WERI-Rb-1 (cell line): Measurements from ENCODE around the gene WIPF2.

ENCODE experiments used
- DNase-seq: peaks from one replicate; pipeline ENCODE4 v3.0.0-alpha.2; 2020
- H3K27ac ChIP-seq: fragments of 250-450 bp; sonication (Bioruptor Pico); 2 replicates; pipeline ENCODE4 v1.5.1; 2020; ENCODE audit warnings: mild to moderate bottlenecking, moderate library complexity
- H3K27me3 ChIP-seq: fragments of 250-450 bp; sonication (Bioruptor Pico); 2 replicates; pipeline ENCODE4 v1.5.1; 2021; ENCODE audit warnings: mild to moderate bottlenecking, low read depth, moderate library complexity; ENCODE audit not compliant: insufficient read depth, severe bottlenecking
- H3K36me3 ChIP-seq: fragments of 250-450 bp; sonication (Bioruptor Pico); 2 replicates; pipeline ENCODE4 v1.5.1; 2020; ENCODE audit warnings: mild to moderate bottlenecking, moderate library complexity
- H3K4me3 ChIP-seq: 2 replicates; pipeline ENCODE4 v1.5.1; 2011; ENCODE audit warnings: low read depth, mild to moderate bottlenecking, control low read depth, low read length
- H3K9me3 ChIP-seq: fragments of 250-450 bp; sonication (Bioruptor Pico); 2 replicates; pipeline ENCODE4 v1.5.1; 2021; ENCODE audit warnings: mild to moderate bottlenecking, moderate library complexity; ENCODE audit not compliant: severe bottlenecking
- TF ChIP-seq, protein P1 (sequence below): IDR thresholded peaks from 2 replicates; pipeline ENCODE4 v1.5.1; 2011; ENCODE audit warnings: low read depth, mild to moderate bottlenecking, control low read depth, inconsistent platforms, low read length

WIPF2 gene

DNA sequence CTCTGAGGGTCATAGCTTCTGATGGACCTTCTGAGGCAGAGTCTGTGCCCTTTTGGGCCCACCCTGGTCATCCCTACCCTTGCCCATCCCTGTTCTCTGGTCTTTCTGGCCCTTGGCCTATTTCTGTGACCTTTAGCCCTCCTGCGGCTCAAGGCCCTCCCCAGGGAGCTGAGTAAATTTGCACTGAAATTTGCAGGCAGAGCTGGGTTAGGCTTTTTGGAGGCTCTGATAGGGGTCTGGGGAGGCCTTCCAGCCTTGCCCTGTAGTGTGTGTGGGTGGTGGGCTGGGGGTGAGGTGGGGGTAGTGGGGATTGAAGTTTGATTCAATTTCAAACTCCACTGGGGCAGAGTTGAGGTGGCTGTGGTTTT is 107.7 kb downstream of the WIPF2 start:
- no peak for DNase-seq
- H3K4me3 ChIP-seq, result no peak overlapping the region

DNA sequence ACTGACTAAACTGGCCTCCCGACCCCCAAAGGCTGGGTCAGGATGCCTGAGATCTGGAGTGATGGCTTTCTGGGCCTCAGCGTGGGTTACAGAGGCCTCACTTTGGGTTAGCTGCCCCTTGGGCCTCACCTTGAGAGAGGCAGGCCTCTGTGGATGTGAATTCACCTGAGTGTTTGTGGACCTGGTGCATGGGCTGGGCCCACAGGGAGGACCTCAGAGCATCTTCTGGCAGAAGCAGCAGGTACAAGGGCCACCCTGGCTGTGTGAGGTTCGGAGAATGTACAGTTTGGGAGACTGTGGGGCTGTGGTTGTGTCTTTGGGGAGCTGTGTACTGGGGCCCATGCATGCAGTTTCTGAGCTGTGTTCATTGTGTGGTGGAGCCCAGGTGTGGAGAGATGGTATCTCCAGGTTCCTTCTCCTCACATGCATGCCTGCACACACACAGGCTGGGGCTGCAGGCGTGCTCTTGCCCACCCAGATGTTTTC is 108.2 kb downstream of the WIPF2 start:
- Histone ChIP-seq H3K36me3 (peaks cover 16% of the 10 kb centered on the region), H3K27me3 (no peaks in the 10 kb centered on the region), H3K4me3 (no peak overlapping the region), H3K9me3 (no peaks in the 10 kb centered on the region), H3K27ac (no peak overlapping the region)
- no peak for DNase-seq
- TF ChIP-seq, protein P1, sequence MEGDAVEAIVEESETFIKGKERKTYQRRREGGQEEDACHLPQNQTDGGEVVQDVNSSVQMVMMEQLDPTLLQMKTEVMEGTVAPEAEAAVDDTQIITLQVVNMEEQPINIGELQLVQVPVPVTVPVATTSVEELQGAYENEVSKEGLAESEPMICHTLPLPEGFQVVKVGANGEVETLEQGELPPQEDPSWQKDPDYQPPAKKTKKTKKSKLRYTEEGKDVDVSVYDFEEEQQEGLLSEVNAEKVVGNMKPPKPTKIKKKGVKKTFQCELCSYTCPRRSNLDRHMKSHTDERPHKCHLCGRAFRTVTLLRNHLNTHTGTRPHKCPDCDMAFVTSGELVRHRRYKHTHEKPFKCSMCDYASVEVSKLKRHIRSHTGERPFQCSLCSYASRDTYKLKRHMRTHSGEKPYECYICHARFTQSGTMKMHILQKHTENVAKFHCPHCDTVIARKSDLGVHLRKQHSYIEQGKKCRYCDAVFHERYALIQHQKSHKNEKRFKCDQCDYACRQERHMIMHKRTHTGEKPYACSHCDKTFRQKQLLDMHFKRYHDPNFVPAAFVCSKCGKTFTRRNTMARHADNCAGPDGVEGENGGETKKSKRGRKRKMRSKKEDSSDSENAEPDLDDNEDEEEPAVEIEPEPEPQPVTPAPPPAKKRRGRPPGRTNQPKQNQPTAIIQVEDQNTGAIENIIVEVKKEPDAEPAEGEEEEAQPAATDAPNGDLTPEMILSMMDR, result no peak

More for the DNA sequence above, 107.7 kb downstream of the WIPF2 start:
- TF ChIP-seq, protein P1, result no peak
- Histone ChIP-seq H3K27ac (no peak overlapping the region), H3K9me3 (no peaks in the 10 kb centered on the region), H3K27me3 (no peaks in the 10 kb centered on the region), H3K36me3 (peaks cover 11% of the 10 kb centered on the region)

DNA sequence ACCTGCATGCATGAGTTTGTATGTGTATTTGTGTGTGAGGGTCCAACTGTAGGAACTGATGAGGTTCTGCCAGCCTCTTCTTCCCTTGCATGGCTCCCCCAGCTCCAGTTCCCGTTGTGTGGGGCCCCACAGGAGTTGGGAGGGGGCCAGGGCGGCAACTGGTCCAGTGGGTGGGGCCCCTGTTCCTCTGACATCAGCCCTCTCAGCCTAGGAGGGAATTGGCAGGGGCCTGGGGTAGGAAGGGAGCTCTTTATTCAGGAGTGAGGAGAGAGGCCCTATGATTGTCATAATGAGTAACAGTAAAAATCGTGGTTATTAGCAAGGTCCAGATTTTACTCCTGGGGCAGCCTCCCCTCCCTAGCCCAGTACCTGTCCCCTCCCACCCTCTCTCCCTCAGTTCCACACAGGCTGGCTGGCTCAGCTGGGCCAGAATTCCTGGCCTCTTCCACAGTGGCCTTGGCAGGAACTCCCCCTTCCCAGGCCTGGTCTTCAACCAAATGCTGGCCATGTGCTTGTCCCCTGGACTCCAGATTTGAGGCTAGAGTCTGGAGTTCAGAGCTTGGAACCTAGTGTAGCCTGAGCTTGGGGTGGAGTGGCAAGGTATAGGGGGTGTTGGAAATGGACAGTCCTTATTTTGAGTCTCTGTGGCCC is 108.8 kb downstream of the WIPF2 start:
- Histone ChIP-seq H3K9me3 (no peaks in the 10 kb centered on the region), H3K27me3 (no peaks in the 10 kb centered on the region), H3K36me3 (peaks cover 17% of the 10 kb centered on the region), H3K4me3 (no peak overlapping the region), H3K27ac (no peak overlapping the region)
- TF ChIP-seq, protein P1, result no peak
- DNase-seq, result no peak

DNA sequence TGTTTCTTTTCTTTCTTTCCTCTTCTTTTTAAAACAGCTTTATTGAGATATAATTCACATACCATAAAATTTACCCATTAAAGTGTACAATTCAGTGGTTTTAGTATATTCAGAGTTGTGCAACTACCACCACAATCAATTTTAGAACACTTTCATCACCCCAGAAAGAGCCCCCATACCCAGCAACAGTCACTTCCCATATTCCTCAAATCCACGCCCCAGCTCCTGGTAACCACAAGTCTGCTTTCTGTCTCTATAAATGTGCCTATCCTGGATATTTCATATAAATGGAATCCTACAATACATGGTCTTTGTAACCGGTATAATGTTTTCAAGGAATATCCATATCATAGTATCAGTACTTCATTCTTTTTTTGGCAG is 109.3 kb downstream of the WIPF2 start:
- no peak for DNase-seq
- TF ChIP-seq, protein P1, result no peak
- no peak overlapping the region for H3K27ac ChIP-seq
- no peaks in the 10 kb centered on the region for H3K9me3 ChIP-seq
- peaks cover 21% of the 10 kb centered on the region for H3K36me3 ChIP-seq
- no peaks in the 10 kb centered on the region for H3K27me3 ChIP-seq
- no peak overlapping the region for H3K4me3 ChIP-seq

DNA sequence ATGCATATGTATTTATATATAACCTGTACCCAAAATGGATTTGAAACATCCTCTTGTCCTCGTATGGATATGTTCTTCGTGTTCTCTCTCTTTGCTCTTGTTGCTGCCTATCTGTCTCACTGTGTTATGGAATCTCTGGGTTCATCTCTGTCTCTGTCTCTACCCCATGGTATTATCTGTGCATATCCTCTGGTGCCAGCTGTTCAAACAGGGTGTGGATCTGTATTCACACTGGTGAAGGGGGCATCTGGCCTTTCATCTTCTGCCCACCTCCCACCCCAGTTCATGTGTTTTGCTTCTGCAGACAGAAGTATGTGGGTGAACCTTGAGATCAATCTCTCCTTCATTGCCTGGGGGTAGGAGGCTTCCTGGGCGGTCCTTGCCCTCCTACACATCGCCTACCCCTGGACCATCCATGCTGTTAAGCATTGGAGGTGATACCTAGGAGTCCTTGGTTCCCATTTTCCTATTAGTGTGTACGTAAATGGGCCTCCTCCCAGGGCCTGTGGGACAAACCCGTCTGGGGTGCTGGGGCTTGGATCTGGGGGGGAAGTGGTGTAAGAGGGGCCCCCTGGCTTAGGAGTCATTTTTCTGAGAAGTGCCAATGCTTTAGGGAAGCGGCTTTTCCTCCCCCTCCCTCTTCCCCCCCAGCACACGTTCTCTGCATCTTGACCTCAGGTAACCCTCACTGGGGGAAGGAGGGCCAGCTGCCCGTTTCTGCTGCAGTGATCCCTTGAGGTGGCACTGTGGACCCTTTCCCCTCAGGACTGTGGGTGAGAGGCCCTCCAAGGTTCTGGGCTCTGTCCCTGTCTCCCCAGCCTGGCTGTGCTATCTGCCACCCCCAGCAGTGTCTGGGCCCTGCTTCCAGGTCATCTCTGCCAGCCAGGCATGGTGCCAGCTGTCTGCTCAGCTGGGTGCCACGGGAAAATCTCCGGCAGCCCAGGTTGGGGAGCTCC is 111.0 kb downstream of the WIPF2 start:
- H3K4me3 ChIP-seq, result no peak overlapping the region
- no peaks in the 10 kb centered on the region for H3K27me3 ChIP-seq
- no peaks in the 10 kb centered on the region for H3K9me3 ChIP-seq
- peak overlapping the region; percentile 36 for H3K27ac ChIP-seq
- peaks cover 21% of the 10 kb centered on the region for H3K36me3 ChIP-seq
- TF ChIP-seq, protein P1, result 0 out of 2 replicates have a peak, but pooled peaks have one; percentile 0
- DNase-seq, result peak; percentile 87
